ENCODE results near the gene SPINK8.

SPINK8 gene

GRCh38 chr3:48320996-48321395 is 12.5 kb downstream of the SPINK8 start:
- no peak for DNase-seq

- DNase-seq, result no peak
Observed at GRCh38 chr3:48318713-48319468, 14.6 kb downstream of the SPINK8 start.

DNA sequence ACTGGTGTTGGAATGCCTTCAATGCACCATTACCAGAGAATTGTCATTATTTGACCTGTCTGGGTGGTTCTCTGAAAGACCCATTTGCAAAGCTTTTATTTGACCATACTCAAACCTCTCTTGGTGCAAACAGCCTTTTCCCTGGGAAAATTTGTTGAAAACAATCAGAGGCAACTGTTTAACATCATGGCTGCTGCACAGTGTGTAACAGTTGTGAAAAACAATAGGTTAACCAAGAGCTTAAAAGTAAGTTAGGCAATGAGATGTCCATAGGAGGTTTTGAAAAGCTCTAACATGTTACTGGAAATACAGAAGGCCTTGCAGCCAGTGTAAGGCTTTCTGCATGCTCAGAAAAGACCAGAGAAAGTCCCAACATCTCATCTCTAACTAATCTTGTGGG is 18.9 kb downstream of the SPINK8 start:
- DNase-seq, result no peak

DNA sequence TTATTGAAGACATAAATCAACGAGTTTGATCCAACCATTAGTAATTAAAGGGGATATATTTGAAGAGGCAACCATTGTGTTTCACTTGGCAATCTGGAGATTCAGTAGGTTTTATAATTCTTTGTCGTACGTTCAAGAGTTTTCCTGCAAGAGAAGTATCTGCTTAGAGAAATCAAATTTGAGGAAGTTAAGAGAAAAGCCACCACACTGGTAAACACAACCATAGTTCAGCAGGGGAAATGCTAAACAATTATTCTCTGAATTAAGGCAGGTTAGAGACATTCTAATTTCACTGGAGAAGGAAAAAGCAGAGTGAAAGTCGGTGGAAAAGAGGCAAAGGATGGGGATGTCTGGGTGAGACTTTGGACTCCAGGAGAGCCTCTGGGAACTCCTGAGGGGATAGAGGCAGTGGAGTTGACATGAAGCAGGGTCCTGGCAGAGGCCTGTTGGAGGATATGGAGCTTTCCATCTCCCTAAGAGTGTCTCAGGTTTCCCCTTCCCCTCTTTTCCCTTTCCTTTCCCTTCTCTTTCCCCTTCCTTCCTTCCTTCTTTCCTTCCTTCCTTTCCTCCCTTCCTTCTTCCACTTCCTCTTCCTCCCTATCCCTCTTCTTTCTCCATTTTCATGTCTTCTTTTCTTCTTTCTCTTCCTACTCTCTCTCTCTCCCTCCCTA is 26.5 kb downstream of the SPINK8 start:
- DNase-seq, result no peak

- no peak for DNase-seq
Observed at GRCh38 chr3:48306290-48306689, 27.2 kb downstream of the SPINK8 start.

DNA sequence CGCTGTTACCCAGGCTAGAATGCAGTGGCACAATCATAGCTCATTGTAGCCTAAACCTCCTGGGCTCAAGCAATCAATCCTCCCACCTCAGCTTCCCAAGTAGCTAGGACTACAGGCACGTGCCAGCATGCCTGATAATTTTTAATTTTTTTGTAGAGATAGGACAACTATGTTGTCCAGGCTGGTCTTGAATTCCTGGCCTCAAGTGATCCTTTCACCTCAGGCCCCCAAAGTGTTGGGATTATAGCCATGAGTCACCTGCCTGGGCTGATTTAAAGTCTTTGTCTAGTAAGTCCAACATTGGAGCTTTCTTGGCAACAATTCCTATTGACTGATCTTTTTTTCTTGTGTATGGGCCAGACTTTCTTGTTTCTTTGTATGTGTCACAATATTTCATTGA is 28.1 kb downstream of the SPINK8 start:
- no peak for DNase-seq

GRCh38 chr3:48303021-48303420 is 30.4 kb downstream of the SPINK8 start:
- DNase-seq, result no peak

DNA sequence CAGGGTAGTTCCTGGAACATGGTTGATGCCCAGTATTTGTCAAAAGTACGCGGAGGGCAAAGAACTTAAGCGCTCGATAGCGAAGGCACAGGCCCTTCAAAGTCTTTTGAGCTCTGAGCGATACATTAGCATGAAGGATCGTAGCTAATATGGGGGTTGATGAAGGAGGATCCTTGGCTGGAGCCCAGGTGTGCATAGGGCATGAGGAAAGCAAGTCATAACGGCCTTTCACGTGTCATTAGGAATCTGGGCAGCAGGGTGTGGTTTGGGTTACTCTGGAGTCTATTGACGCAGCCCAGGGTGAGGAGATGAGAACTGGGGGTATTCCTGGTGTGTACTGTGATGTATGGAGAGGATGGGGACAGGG is 31.7 kb downstream of the SPINK8 start:
- DNase-seq, result no peak

DNA sequence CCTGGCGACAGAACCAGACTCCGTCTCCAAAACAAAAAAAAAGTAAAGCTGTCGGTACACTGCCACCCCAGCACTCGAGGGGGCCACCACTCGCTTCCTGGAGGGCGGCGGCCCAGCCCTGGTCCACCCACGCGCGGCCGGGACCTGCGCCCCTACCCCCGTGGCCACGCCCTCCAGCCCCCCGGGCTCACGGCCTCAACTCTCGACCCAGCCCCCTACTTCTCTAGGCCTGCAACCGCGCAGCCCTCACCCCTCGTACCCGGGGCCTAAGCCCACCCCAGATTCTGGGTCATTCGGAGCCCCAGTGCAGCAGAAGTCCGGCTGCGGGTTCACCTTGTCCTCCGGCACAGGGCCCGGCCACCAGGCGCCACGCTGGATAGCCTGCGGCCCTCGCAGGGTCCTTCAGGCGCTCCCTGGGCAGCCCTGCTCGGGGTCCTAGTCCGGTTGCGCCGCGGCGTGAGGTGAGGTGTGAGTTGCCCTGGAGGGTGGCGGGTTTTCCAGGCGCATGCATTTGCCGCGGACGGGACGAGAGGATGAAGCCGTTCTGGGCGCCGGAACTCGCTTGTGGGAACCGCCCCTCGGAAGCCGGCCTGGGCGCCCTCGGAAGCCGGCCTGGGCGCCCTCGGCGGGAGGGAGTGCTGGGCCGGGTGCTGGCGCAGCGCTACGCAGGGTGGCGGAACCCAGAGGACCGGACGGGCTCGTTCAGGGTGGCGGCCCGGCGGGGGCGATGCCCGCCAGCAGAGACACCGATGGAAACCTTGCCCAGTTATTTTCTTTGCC is 32.3 kb downstream of the SPINK8 start, which contains the start of gene NME6:
TSS of gene NME6 (minus strand) at position 348 of the 780 bp plus-strand sequence.
- DNase-seq, result peak; percentile 88 to 92

DNA sequence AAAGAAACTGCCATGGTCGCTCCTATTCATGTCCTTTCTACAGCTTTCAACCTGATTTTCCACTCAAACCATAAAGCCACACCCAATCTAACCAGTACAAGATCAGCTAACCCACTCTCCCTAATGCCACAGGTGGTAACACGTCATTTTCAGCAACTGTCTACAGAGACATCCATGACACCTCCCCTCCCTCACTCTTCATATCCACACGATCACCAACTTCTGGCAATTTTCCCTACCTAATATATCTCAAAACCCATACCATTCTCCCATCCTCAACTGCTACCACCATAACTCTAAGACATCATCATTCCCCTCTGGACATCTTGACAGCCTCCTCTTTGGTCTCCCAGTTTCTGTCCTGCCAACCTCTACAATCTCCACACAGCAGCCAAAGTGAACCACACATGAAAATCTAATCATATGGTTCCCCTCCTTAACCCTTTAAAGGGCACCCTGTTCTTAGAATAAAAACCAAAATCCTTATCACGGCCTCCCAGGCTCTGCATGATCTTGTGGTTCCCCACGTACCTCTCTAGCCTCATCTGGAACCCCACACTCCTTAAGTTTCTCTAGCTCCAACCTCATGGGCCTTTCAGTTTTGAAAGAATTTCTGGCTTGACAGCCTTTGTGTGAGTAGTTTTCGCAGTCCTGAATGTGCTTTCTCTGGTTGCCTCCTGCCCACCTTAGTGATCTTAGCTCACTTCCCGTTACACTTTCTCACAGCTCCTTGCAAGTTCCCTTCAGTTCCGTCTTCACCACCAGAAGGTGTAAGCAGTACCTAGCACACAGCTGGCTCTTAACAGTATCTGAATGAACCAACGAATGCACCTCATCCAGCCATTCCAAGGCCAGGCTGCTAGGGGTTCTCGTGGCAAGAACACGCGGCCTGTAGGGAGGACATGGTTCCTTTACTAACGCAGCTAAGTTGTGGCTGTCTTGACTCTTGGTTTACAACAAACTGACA is 33.4 kb downstream of the SPINK8 start:
- DNase-seq, result peak; percentile 32 to 49

DNA sequence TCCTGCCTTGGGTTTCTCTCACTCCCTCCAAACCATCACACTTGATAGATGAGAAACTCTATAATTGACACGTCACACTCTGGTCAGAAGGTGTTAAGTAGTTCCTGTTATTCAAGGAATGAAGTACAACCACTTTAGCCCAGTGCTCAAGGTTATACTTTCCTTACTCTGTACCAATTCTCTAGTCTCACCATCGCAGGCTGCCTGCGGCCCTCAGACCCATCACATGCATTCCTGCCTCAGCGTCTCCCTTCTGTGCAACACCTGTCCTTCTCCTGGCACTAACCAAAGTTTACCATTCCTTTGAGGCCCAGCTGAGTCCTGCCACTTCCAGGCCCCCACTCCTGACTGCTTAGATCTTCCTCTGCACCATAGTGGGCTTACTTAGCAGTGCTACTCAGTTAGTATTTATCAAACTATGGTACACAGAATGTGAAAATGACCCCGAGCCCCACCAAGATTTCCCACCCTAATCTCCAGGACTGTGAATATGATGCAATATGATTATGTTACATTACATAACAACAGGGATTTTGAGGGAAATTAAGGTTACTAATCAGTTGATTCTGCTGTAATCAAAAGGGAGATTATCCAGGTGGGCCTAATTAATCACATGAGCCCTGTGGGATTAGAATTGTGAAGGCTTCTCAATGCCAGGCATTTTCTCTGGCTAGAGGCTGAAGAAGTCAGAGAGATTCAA is 36.2 kb downstream of the SPINK8 start:
- no peak for DNase-seq

DNA sequence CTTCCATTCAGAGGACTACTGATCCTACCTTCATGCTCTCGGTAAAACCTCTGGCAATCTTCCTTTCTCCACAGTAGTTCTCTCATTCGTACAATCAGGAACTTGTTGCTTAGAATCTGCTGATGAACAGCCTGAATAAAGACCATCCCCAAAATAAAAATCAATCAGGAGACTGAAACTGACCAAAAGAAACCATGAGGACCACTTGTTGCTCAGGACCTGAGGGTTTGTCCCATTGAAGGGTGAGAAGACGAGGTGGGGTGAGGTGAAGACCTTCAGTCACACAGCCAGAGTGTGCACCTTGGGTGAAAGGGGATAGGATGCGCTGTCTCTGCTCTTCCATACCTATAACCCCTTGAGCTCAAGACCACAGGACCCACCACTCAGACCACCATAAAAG is 36.8 kb downstream of the SPINK8 start:
- no peak for DNase-seq

GRCh38 chr3:48294611-48295263 is 38.7 kb downstream of the SPINK8 start:
- DNase-seq, result no peak

DNA sequence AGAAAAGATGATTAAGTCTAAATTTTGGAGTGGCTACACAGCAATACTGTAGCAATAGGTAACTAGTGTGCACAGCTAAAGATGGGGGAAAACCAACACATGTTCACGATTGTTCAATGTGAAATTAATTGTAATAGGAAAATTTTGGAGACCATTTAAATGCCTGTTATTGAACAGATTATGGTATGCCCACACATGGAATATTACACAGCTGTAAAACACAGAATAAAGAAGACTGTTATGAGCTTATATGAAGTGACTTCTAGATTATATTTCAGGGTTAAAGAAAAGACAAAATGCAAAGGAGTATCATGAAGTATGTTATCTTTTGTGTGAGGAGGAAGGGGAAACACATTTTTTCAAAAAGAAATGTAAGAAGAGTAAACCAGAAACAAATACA is 43.8 kb downstream of the SPINK8 start:
- no peak for DNase-seq

DNA sequence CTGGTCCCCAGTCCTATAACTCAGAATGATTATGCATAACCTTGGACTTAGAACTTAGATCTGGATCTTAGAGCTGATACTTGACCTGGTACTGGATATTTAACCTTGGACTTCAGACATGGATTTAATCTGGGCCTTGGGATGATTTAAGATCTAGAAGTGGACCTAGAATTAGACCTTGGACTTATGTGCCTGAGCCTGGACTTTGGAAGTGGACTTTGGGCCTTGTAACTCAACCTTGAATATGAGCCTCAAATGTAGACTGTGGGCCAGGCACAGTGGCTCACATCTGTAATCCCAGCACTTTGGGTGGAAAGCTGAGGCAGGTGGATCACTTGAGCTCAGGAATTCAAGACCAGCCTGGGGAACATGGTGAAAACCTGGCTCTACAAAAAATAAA is 46.4 kb downstream of the SPINK8 start:
- DNase-seq, result no peak

GRCh38 chr3:48286308-48286707 is 47.2 kb downstream of the SPINK8 start:
- DNase-seq, result no peak

DNA sequence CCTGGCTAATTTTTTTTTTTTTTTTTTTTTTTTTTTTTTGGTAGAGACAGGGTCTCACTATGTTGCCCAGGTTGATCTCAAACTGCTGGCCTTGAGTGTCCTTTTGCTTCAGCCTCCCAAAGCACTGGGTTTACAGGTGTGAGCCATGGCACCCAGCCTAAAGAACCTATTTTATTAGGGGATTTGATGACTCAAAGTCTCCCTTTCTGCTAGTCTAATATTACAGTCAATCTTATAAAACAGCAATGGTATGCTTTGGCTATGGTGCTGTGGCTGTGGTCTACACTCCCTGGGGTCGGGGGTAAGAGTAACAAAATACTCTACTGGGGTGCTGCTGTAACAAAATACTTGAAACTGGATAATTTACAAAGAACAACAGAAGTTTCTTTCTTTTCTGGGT is 47.8 kb downstream of the SPINK8 start:
- no peak for DNase-seq

DNA sequence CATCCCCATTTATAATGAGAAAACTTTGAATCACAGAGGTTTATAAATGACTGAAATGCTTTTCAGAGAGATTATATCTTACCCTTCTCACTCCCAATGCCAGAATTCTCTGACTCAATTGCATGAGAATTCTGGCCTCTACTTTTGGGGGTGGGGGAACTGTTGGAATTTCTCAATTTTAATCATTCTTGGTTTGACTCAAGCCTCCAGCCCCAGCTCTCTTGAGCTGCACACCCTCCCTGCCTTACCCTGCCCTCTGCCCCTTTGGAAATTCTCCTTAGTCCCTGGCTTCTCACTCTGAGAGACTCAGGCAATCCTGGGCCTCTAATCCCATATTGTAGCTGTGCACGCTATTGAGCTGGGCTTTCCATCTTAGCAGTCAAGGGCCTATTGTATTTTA is 48.3 kb downstream of the SPINK8 start:
- no peak for DNase-seq

- DNase-seq, result no peak
Observed at GRCh38 chr3:48280881-48281280, 52.6 kb downstream of the SPINK8 start.

GRCh38 chr3:48278884-48279559 is 54.4 kb downstream of the SPINK8 start:
- no peak for DNase-seq

Data from CD4-positive, alpha-beta T cell treated with Interleukin-1 beta for 1 hour (primary cell).